Activated T-helper 1 cell treated with anti-CD3 and anti-CD28 coated beads, Interleukin-12 subunit alpha, Interleukin-12 subunit beta, Interleukin-2, Interleukin-4 antibody, amounts not matched to agents 30 ng/mL and 10 ng/mL and 1 ng/mL, durations not matched to agents 14 hours and 24 hours and 36 hours (primary cell): ENCODE data around the gene RSRP1. TPM values are rescaled to one million over a fixed set of nuclear protein-coding genes. Genes with fewer than 3 reads are reported as not detected.

ENCODE experiments used
- DNase-seq: peaks from one replicate; pipeline ENCODE4 v3.0.0; 2021; ENCODE audit warnings: low spot score
- H3K27ac Mint-ChIP-seq: one replicate; pipeline ENCODE4 v1.8.0; 2021; ENCODE audit warnings: mild to moderate bottlenecking, mixed read lengths
- H3K27me3 Mint-ChIP-seq: one replicate; pipeline ENCODE4 v1.8.0; 2022; ENCODE audit warnings: mild to moderate bottlenecking, moderate library complexity, mixed read lengths; ENCODE audit not compliant: insufficient read depth
- H3K36me3 Mint-ChIP-seq: one replicate; pipeline ENCODE4 v1.8.0; 2021; ENCODE audit warnings: low read depth, mixed read lengths
- H3K4me1 Mint-ChIP-seq: one replicate; pipeline ENCODE4 v1.8.0; 2021; ENCODE audit warnings: low read depth, mixed read lengths
- H3K4me3 Mint-ChIP-seq: one replicate; pipeline ENCODE4 v1.8.0; 2021; ENCODE audit warnings: mild to moderate bottlenecking, moderate library complexity, mixed read lengths
- H3K9me3 Mint-ChIP-seq: one replicate; pipeline ENCODE4 v1.8.0; 2021; ENCODE audit warnings: mixed read lengths
- intact Hi-C: fragments of 100-400 bp; cut with micrococcal nuclease; formaldehyde crosslinking; loops from one replicate; pipeline ENCODE4 v1.15.1; 2024
- total RNA-seq: library from RNA; stranded (reverse); gene quantifications from 2 replicates; pipeline ENCODE4 v1.2.3, GENCODE V29; 2022

RSRP1 gene
- total RNA-seq, 1 donor from 2014 or later: 123 TPM

GRCh38 chr1:25208092-25208491, 39.2 kb downstream of the RSRP1 start:
- H3K4me3 Mint-ChIP-seq: no peak overlapping the region
- intact Hi-C loops: loop anchor here (5.0 kb wide), 2 partner anchors 281 to 521 kb away; no protein-coding TSS in a partner anchor
- no peak overlapping the region for H3K27ac Mint-ChIP-seq
- no peak for DNase-seq
- H3K36me3 Mint-ChIP-seq: no peaks in the 10 kb centered on the region
- H3K9me3 Mint-ChIP-seq: no peaks in the 10 kb centered on the region
- H3K27me3 Mint-ChIP-seq: peaks cover 28% of the 10 kb centered on the region
- no peaks in the 10 kb centered on the region for H3K4me1 Mint-ChIP-seq

- Mint-ChIP-seq H3K4me3 (no peak overlapping the region), H3K9me3 (no peaks in the 10 kb centered on the region), H3K27me3 (peaks cover 31% of the 10 kb centered on the region), H3K36me3 (no peaks in the 10 kb centered on the region), H3K4me1 (no peaks in the 10 kb centered on the region), H3K27ac (no peak overlapping the region)
- DNase-seq: no peak
- intact Hi-C loops: loop anchor here (5.0 kb wide), 2 partner anchors 279 to 519 kb away; no protein-coding TSS in a partner anchor
Measured at GRCh38 chr1:25206201-25206600, 41.1 kb downstream of the RSRP1 start.

DNA sequence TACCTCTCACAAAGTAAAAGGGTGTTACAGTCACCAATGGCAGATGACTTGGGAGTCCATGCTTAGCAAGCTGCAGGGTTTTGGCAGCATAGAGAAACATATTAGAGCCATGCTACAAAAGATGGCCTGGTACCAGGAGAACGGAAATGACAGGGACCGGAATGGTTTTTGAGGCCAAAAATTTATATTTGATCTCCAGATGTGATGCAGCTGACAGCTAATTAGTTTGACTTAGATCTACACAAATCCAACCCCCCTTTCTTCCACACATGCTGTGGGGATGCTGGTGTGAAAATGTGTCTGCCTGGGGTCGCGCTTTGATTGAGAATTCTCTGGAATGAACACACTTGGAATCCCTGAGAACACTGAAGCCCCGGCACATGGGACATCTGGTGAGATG, 41.5 kb downstream of the RSRP1 start:
- Mint-ChIP-seq H3K27ac (no peak overlapping the region), H3K27me3 (peaks cover 31% of the 10 kb centered on the region), H3K4me3 (no peak overlapping the region), H3K36me3 (no peaks in the 10 kb centered on the region), H3K4me1 (no peaks in the 10 kb centered on the region), H3K9me3 (no peaks in the 10 kb centered on the region)
- intact Hi-C loops: loop anchor here (1.0 to 5.0 kb wide), 3 partner anchors 278 to 518 kb away; no protein-coding TSS in a partner anchor
- no peak for DNase-seq

DNA sequence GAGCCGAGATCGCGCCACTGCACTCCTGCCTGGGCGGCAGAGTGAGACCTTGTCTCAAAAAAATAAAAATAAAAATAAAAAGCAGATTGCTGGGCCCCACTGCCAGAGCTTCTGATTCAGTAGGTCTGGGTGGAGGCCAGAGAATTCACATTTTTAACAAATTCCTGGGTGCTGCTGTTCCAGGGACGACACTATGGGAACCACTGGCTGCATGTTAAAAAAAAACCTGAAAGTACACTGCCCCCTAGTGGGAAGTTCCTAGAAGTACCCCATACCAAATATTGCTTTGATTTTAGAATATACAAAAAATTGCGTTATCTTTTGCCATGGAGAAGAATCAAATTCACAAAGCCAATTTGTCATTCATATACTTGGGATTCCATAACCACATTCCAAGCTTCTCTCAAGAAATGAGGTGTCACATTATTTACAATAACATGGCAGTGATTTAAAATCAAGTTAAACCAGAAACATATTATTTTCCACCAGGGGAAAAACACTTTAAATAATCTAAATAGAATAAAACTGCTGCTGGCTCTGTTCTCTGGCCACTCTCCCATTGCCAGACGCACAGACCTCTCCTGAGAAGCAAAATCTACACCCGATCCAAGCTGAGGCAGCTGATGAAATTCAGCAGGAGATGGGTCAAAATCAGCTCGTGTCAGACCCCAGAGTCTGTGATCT, 42.3 kb downstream of the RSRP1 start:
- intact Hi-C loops: loop anchor here (1.0 to 5.0 kb wide), 4 partner anchors 88 to 518 kb away; no protein-coding TSS in a partner anchor
- no peak for DNase-seq
- Mint-ChIP-seq H3K36me3 (no peaks in the 10 kb centered on the region), H3K27me3 (peaks cover 26% of the 10 kb centered on the region), H3K27ac (no peak overlapping the region), H3K9me3 (no peaks in the 10 kb centered on the region), H3K4me3 (no peak overlapping the region), H3K4me1 (no peaks in the 10 kb centered on the region)

DNA sequence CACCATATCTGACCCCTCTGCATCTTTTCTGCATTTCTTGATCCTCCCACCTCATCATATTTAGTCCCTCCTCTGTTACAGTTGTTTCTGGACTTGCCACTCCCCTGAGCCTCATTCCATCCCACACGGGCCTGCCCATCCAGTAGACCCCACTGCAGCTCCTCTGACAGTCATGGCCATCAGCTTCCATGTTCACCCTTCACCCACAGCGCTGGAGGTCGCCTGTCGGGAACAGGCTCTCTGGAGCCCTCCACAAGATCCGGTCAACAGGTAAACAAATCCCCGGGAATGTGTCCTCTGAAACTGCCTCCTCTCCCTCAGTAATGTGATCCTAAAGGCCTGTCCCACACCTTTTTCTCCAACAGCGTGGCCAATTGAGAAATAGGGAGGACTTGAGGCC, 46.2 kb downstream of the RSRP1 start:
- Mint-ChIP-seq H3K36me3 (no peaks in the 10 kb centered on the region), H3K4me1 (no peaks in the 10 kb centered on the region), H3K9me3 (no peaks in the 10 kb centered on the region), H3K4me3 (no peak overlapping the region), H3K27ac (no peak overlapping the region), H3K27me3 (peaks cover 27% of the 10 kb centered on the region)
- DNase-seq: no peak
- intact Hi-C loops: no loop called here

DNA sequence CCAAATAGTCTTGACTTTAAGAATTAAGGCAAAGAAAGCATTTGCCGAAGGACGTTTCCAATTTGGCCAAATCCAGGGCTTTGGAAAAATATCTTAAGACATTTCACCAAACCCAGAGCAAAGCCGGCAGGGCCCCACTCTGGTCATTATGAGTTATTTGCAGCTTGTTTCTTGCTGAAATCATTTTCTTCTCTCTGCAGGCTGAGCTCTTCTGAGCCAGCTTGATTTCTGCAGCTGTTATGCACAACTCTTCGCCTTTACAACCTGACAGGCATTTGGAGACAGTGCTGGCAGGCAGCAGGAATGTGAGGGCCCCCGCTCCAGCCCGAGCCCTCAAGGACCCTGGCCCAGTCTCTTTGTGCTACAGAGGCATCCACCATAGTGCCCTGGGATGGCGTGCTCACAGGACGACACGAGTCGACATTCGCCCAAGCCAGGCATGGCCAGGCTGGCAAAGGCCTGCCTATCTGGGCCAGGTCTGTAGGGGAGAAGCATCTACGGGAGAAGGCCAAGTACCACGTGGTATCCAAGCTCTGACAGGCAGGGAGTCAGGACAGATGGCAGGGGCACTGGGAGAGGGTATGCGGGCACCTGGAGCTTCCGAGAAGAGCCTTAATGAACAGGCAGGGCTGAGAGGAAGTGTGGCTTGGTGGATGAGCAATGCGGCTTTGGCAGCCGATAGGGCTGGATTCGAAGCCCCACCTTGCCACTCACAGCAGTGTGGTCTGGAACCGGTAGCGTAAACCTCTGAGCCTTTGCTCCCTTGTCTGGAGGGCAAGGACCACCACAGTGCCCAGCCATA, 47.2 kb downstream of the RSRP1 start:
- intact Hi-C loops: no loop called here
- H3K4me1 Mint-ChIP-seq: no peaks in the 10 kb centered on the region
- peaks cover 21% of the 10 kb centered on the region for H3K27me3 Mint-ChIP-seq
- H3K9me3 Mint-ChIP-seq: no peaks in the 10 kb centered on the region
- H3K36me3 Mint-ChIP-seq: no peaks in the 10 kb centered on the region
- DNase-seq: no peak
- no peak overlapping the region for H3K27ac Mint-ChIP-seq
- no peak overlapping the region for H3K4me3 Mint-ChIP-seq

GRCh38 chr1:25198663-25199252, 48.5 kb downstream of the RSRP1 start:
- DNase-seq: no peak
- intact Hi-C loops: no loop called here
- no peak overlapping the region for H3K4me3 Mint-ChIP-seq
- peaks cover 15% of the 10 kb centered on the region for H3K27me3 Mint-ChIP-seq
- no peaks in the 10 kb centered on the region for H3K36me3 Mint-ChIP-seq
- H3K27ac Mint-ChIP-seq: no peak overlapping the region
- H3K4me1 Mint-ChIP-seq: no peaks in the 10 kb centered on the region
- no peaks in the 10 kb centered on the region for H3K9me3 Mint-ChIP-seq

- no peaks in the 10 kb centered on the region for H3K36me3 Mint-ChIP-seq
- peaks cover 15% of the 10 kb centered on the region for H3K27me3 Mint-ChIP-seq
- no peak overlapping the region for H3K4me3 Mint-ChIP-seq
- no peak overlapping the region for H3K27ac Mint-ChIP-seq
- H3K4me1 Mint-ChIP-seq: no peaks in the 10 kb centered on the region
- intact Hi-C loops: no loop called here
- no peaks in the 10 kb centered on the region for H3K9me3 Mint-ChIP-seq
- DNase-seq: no peak
Measured at GRCh38 chr1:25197982-25198662, 49.1 kb downstream of the RSRP1 start.

- intact Hi-C loops: no loop called here
- peaks cover 17% of the 10 kb centered on the region for H3K27me3 Mint-ChIP-seq
- no peak overlapping the region for H3K4me3 Mint-ChIP-seq
- no peaks in the 10 kb centered on the region for H3K36me3 Mint-ChIP-seq
- H3K9me3 Mint-ChIP-seq: no peaks in the 10 kb centered on the region
- H3K27ac Mint-ChIP-seq: no peak overlapping the region
- DNase-seq: no peak
- no peaks in the 10 kb centered on the region for H3K4me1 Mint-ChIP-seq
Measured at GRCh38 chr1:25197235-25197975, 49.8 kb downstream of the RSRP1 start.

GRCh38 chr1:25196830-25197229, 50.4 kb downstream of the RSRP1 start:
- Mint-ChIP-seq H3K27me3 (peaks cover 17% of the 10 kb centered on the region), H3K36me3 (no peaks in the 10 kb centered on the region), H3K9me3 (no peaks in the 10 kb centered on the region), H3K4me3 (no peak overlapping the region), H3K4me1 (no peaks in the 10 kb centered on the region), H3K27ac (no peak overlapping the region)
- intact Hi-C loops: no loop called here
- no peak for DNase-seq

- Mint-ChIP-seq H3K27me3 (peaks cover 14% of the 10 kb centered on the region), H3K4me1 (no peaks in the 10 kb centered on the region), H3K36me3 (no peaks in the 10 kb centered on the region), H3K4me3 (no peak overlapping the region), H3K27ac (no peak overlapping the region), H3K9me3 (no peaks in the 10 kb centered on the region)
- no peak for DNase-seq
- intact Hi-C loops: no loop called here
Measured at GRCh38 chr1:25195835-25196234, 51.4 kb downstream of the RSRP1 start.

- Mint-ChIP-seq H3K27ac (no peak overlapping the region), H3K4me3 (no peak overlapping the region), H3K36me3 (no peaks in the 10 kb centered on the region), H3K9me3 (no peaks in the 10 kb centered on the region), H3K4me1 (no peaks in the 10 kb centered on the region), H3K27me3 (peaks cover 18% of the 10 kb centered on the region)
- no peak for DNase-seq
- intact Hi-C loops: no loop called here
Measured at GRCh38 chr1:25194572-25195020, 52.7 kb downstream of the RSRP1 start.
